K562 (cell line): Measurements from ENCODE around the gene TMEM154.

Source experiments
- HDAC1 ChIP-seq, 2 experiments: fragments of 450-650 bp; IDR thresholded peaks; 2 replicates each; pipeline ENCODE4 v1.6.1; 2016 to 2017; ENCODE audit warnings: inconsistent platforms in 1 of 2, mild to moderate bottlenecking in 1 of 2, moderate library complexity in 1 of 2
- JUND ChIP-seq, 2 experiments: IDR thresholded peaks; 2 replicates in 1 of 2; 3 replicates in 1 of 2; pipeline ENCODE4 v1.6.1; 2011; ENCODE audit warnings: borderline replicate concordance in 2 of 2, low read depth in 2 of 2, low read length in 2 of 2, improper control_type of control experiment in 1 of 2, missing biosample characterization in 1 of 2, missing genetic modification characterization in 1 of 2, missing genetic modification reagents in 1 of 2
- KLF13 ChIP-seq: fragments of 450-650 bp; IDR thresholded peaks from 2 replicates; pipeline ENCODE4 v1.6.1; 2016; ENCODE audit warnings: missing genetic modification characterization, low read depth, mild to moderate bottlenecking, missing compliant biosample characterization, moderate library complexity, borderline replicate concordance
- MAZ ChIP-seq, 2 experiments: fragments of 450-650 bp in 1 of 2; sonication (generic) in 1 of 2; formaldehyde crosslinking; IDR thresholded peaks in 1 of 2; conservative IDR thresholded peaks in 1 of 2; 2 replicates each; pipeline versions ENCODE4 v1.4.0 to v1.5.0; 2020; ENCODE audit warnings: mild to moderate bottlenecking in 1 of 2, missing genetic modification reagents in 1 of 2
- PTRF ChIP-seq: fragments of 450-650 bp; IDR thresholded peaks from 2 replicates; pipeline ENCODE4 v1.6.1; 2016; ENCODE audit warnings: mild to moderate bottlenecking, missing genetic modification characterization, missing compliant biosample characterization
- TCF7 ChIP-seq: sonication (generic); IDR thresholded peaks from 2 replicates; pipeline ENCODE4 v1.6.1; 2016; ENCODE audit warnings: antibody characterized with exemption, borderline replicate concordance
- ZBTB40 ChIP-seq, 2 experiments: fragments of 450-650 bp in 1 of 2; sonication (generic) in 1 of 2; formaldehyde crosslinking in 1 of 2; IDR thresholded peaks; 2 replicates each; pipeline versions ENCODE4 v1.7.1 to v1.9.0; 2016 to 2022; ENCODE audit warnings: inconsistent platforms in 1 of 2, mild to moderate bottlenecking in 1 of 2, missing genetic modification reagents in 1 of 2
- ZNF263 ChIP-seq: sonication (generic); formaldehyde crosslinking; IDR thresholded peaks from 2 replicates; pipeline ENCODE4 v1.8.0; 2022; ENCODE audit warnings: mild to moderate bottlenecking, missing genetic modification reagents, borderline replicate concordance
- TF ChIP-seq, protein P1 (sequence below), 3 experiments: IDR thresholded peaks in 2 of 3; conservative IDR thresholded peaks in 1 of 3; 2 replicates each; pipeline ENCODE4 v1.5.1; 2011 to 2012; ENCODE audit warnings: low read length in 3 of 3, mild to moderate bottlenecking in 3 of 3, control low read depth in 2 of 3, improper control_type of control experiment in 1 of 3, inconsistent platforms in 1 of 3, low read depth in 1 of 3, mixed read lengths in 1 of 3, moderate library complexity in 1 of 3; ENCODE audit not compliant: insufficient read depth in 2 of 3

GRCh38 chr4:152620915-152621314, 58.9 kb downstream of the TMEM154 start:
- TF ChIP-seq, protein P1, sequence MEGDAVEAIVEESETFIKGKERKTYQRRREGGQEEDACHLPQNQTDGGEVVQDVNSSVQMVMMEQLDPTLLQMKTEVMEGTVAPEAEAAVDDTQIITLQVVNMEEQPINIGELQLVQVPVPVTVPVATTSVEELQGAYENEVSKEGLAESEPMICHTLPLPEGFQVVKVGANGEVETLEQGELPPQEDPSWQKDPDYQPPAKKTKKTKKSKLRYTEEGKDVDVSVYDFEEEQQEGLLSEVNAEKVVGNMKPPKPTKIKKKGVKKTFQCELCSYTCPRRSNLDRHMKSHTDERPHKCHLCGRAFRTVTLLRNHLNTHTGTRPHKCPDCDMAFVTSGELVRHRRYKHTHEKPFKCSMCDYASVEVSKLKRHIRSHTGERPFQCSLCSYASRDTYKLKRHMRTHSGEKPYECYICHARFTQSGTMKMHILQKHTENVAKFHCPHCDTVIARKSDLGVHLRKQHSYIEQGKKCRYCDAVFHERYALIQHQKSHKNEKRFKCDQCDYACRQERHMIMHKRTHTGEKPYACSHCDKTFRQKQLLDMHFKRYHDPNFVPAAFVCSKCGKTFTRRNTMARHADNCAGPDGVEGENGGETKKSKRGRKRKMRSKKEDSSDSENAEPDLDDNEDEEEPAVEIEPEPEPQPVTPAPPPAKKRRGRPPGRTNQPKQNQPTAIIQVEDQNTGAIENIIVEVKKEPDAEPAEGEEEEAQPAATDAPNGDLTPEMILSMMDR (IDR thresholded peaks at IDR 0.05 in 2 of 3, conservative IDR thresholded peaks at IDR 0.05 in 1 of 3; ENCODE audit: insufficient read depth in 2 of 3, low read depth in 1 of 3, low read length in 3 of 3): no peak
- TF ChIP-seq TCF7: no peak
- TF ChIP-seq JUND (IDR thresholded peaks at IDR 0.05; ENCODE audit: borderline replicate concordance, low read depth, low read length): no peak
- no peak for TF ChIP-seq JUND (tag; IDR thresholded peaks at IDR 0.05; ENCODE audit: borderline replicate concordance, low read depth, low read length)
- TF ChIP-seq ZBTB40 (IDR thresholded peaks at IDR 0.05): no peak
- no peak for TF ChIP-seq ZBTB40 (CRISPR knock-in tag; IDR thresholded peaks at IDR 0.05)
- no peak for TF ChIP-seq MAZ (CRISPR knock-in tag; conservative IDR thresholded peaks at IDR 0.05 in 1 of 2, IDR thresholded peaks at IDR 0.05 in 1 of 2)
- TF ChIP-seq ZNF263: no peak
- TF ChIP-seq KLF13 (tag): no peak
- no peak for TF ChIP-seq PTRF (tag)
- TF ChIP-seq HDAC1 (IDR thresholded peaks at IDR 0.05): no peak
